Left lung (tissue), 10 donors: ENCODE measurements around the gene ERAL1. TPM values are rescaled to one million over a fixed set of nuclear protein-coding genes. Genes with fewer than 3 reads are reported as not detected.

Experiments used
- ATAC-seq: fragments of 200-7000 bp; cut with Tn5 transposase; one replicate; pipeline ENCODE4 v1.9.1; 2020; ENCODE audit warnings: moderate library complexity
- DNase-seq, 4 donors: peaks; one replicate each; pipeline ENCODE4 v3.0.0-alpha.2; 2013 to 2020
- H3K27ac ChIP-seq, 2 donors: fragments of 200-600 bp; sonication (generic) in 1 of 2; one replicate each; pipeline versions ENCODE4 v1.5.0 to v1.8.0; 2020 to 2021
- H3K27me3 ChIP-seq, 2 donors: fragments of 200-600 bp; sonication (generic) in 1 of 2; one replicate each; pipeline versions ENCODE4 v1.5.0 to v1.8.0; 2020 to 2021
- H3K36me3 ChIP-seq, 2 donors: fragments of 200-600 bp; sonication (generic) in 1 of 2; one replicate each; pipeline versions ENCODE4 v1.5.0 to v1.8.0; 2020 to 2021
- H3K4me1 ChIP-seq, 2 donors: fragments of 200-600 bp; one replicate each; pipeline ENCODE4 v1.8.0; 2021
- H3K4me3 ChIP-seq, 2 donors: fragments of 200-600 bp; sonication (generic) in 1 of 2; one replicate each; pipeline versions ENCODE4 v1.5.0 to v1.8.0; 2020 to 2021; ENCODE audit warnings: mild to moderate bottlenecking in 1 of 2
- H3K9me3 ChIP-seq, 2 donors: fragments of 200-600 bp; sonication (generic) in 1 of 2; one replicate each; pipeline versions ENCODE4 v1.5.0 to v1.8.0; 2020 to 2021
- CTCF ChIP-seq, 2 donors: fragments of 200-600 bp; sonication (generic) in 1 of 2; IDR thresholded peaks; one replicate each; pipeline versions ENCODE4 v1.5.0 to v1.8.0; 2021; ENCODE audit warnings: antibody characterized with exemption in 2 of 2
- intact Hi-C, 2 donors: fragments of 100-400 bp; cut with DNase I; formaldehyde crosslinking; loops; one replicate each; pipeline versions ENCODE4 v1.11.2 to v1.14.2; 2022
- polyA plus RNA-seq, 6 donors: library from polyadenylated mRNA; unstranded; fragments of 120-200 nt; gene quantifications; one replicate each; pipeline ENCODE4 v1.2.1, GENCODE V29; 2013; ENCODE audit not compliant: insufficient read length in 6 of 6
- total RNA-seq, 2 donors: library from RNA; stranded (reverse); fragmentation: NEBNext Ultra II Directional; extraction: Animal tissue kit (Norgen Biotek cat#: 25700); gene quantifications; one replicate each; pipeline ENCODE4 v1.2.1, GENCODE V29; 2021
- donor health status: DM: no; HTN: yes; CAD: no.
- donor health status: DM: no; HTN: no; CAD: no.

ERAL1 gene
- total and polyA plus RNA-seq, 8 donors: 30.0 to 70.1 (median 64.4) TPM

GRCh38 chr17:28811651-28812090 lies 43.1 kb upstream of the ERAL1 start:
- peak; percentile 20 for ATAC-seq
- intact Hi-C loops: no loop called here
- H3K27me3 ChIP-seq: no peaks in the 10 kb centered on the region
- H3K4me1 ChIP-seq: peaks cover 13 to 45% of the 10 kb centered on the region in 2 donors
- no peaks in the 10 kb centered on the region for H3K36me3 ChIP-seq
- DNase-seq: no peak
- no peaks in the 10 kb centered on the region for H3K9me3 ChIP-seq
- TF ChIP-seq CTCF (IDR thresholded peaks at IDR 0.05): no peak
- peak overlapping the region; percentile 83 to 92 for H3K4me3 ChIP-seq
- H3K27ac ChIP-seq: peak overlapping the region; percentile 83 to 89

GRCh38 chr17:28812091-28812747 lies 42.6 kb upstream of the ERAL1 start:
- intact Hi-C loops: no loop called here
- Histone ChIP-seq H3K27me3 (no peaks in the 10 kb centered on the region), H3K36me3 (no peaks in the 10 kb centered on the region), H3K9me3 (no peaks in the 10 kb centered on the region), H3K4me3 (peak overlapping the region; percentile 83 to 92), H3K4me1 (peaks cover 9 to 40% of the 10 kb centered on the region in 2 donors), H3K27ac (peak overlapping the region; percentile 83 to 89)
- no peak for TF ChIP-seq CTCF (IDR thresholded peaks at IDR 0.05)
- peak; percentile 92 to 99 (median 98) for DNase-seq
- peak; percentile 100 for ATAC-seq

GRCh38 chr17:28812748-28813377 lies 42.0 kb upstream of the ERAL1 start:
- TF ChIP-seq CTCF (IDR thresholded peaks at IDR 0.05): no peak
- Histone ChIP-seq H3K4me1 (peaks cover 5 to 34% of the 10 kb centered on the region in 2 donors), H3K27ac (peak overlapping the region; percentile 83 to 89), H3K36me3 (no peaks in the 10 kb centered on the region), H3K27me3 (no peaks in the 10 kb centered on the region), H3K4me3 (peak overlapping the region; percentile 83 to 92), H3K9me3 (no peaks in the 10 kb centered on the region)
- DNase-seq: no peak
- ATAC-seq: peak; percentile 31
- intact Hi-C loops: no loop called here

- intact Hi-C loops: no loop called here
- DNase-seq (no peak), ATAC-seq (no peak)
- H3K27me3 ChIP-seq: no peaks in the 10 kb centered on the region
- no peaks in the 10 kb centered on the region for H3K36me3 ChIP-seq
- no peaks in the 10 kb centered on the region for H3K9me3 ChIP-seq
- TF ChIP-seq CTCF (IDR thresholded peaks at IDR 0.05): no peak
- no peak overlapping the region for H3K27ac ChIP-seq
- no peak overlapping the region for H3K4me3 ChIP-seq
- H3K4me1 ChIP-seq: peaks cover 0 to 8% of the 10 kb centered on the region in 2 donors
Observed at GRCh38 chr17:28816540-28816939, 38.3 kb upstream of the ERAL1 start.

- Histone ChIP-seq H3K36me3 (no peaks in the 10 kb centered on the region), H3K27me3 (no peaks in the 10 kb centered on the region), H3K4me3 (no peak overlapping the region), H3K9me3 (no peaks in the 10 kb centered on the region), H3K27ac (no peak overlapping the region), H3K4me1 (peaks cover 0 to 6% of the 10 kb centered on the region in 2 donors)
- TF ChIP-seq CTCF (IDR thresholded peaks at IDR 0.05): no peak
- ATAC-seq (no peak), DNase-seq (no peak)
- intact Hi-C loops: no loop called here
Observed at GRCh38 chr17:28818819-28819221, 36.0 kb upstream of the ERAL1 start.
